GM18505 (cell line): ENCODE data around the gene GCSAM.

Experiments
- ATAC-seq: cut with Tn5 transposase; IDR thresholded peaks from one replicate; pipeline ENCODE4 v1.9.1; 2021; ENCODE audit not compliant: unreplicated experiment
- POLR2A ChIP-seq: IDR thresholded peaks from 4 replicates; pipeline ENCODE4 v1.6.1; 2011; ENCODE audit warnings: borderline replicate concordance; ENCODE audit not compliant: insufficient read depth, insufficient read length; ENCODE audit errors: extremely low read depth

The GCSAM gene

DNA sequence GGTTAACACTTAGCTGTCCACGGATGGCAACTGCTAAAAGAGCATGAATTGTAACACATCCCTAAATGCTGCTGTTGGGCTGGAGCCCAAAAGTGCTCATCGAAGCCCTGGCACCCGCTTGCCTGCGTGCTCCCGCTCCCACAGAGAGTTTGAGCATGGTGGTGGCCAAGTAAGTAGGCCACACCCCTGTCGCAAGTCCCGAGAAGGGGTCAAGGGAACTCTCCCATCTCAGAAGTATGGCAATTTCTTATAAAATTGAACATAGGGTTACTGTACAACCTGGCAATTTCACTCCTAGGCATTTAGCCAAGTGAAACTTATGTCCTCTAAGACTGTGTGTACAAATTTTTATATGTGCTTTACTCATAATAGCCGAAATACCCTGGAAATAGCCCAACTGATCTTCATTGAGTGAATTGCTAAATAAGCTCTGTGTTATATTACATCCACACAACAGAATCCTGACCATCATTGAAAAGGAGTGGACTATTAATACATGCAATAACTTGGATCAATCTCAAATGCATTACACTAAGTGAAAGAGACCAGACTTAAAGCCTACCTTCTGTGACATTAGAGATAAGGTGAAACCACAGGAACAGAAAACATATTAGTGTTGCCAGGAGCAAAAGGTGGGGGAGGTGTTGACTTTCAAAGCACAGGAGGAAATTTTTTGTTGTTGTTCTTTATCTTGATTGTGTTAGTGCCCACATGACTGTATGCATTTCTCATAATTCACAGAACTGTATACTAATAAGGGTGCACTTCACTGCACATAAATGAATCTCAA lies 1.5 kb upstream of the GCSAM start:
- TF ChIP-seq POLR2A: no peak
- ATAC-seq: no peak

DNA sequence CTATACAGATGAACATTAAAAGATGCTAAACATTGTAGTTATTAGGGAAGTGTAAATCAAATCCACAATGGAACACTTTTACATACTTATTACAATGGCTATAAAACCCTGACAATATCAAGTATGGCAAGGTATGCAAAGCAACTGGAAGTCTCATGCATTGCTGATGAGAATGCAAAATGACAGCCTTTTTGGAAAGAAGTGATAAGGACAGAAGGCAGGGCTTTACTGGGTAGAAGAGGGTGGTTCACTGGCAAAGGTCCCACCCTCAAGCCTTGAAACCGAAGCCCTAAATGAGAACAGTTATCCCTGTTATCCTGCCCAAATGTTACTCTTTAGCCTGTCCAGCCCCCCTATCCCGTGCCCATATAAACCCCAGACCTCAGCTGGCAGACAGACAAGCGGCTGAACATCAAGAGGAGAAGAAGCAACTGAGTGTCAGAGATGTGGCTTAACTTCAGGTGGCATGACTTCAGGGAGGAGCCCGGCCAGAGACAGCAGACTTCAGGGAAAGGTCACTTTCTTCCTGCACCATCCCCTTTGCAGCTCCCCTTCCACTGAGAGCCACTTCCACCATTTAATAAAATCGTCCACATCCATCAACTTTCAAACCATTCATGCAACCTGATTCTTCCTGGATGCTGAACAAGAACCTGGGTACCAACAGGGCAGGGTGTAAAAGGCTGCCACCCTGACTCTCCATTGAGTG lies 732 bp upstream of the GCSAM start:
- no peak for TF ChIP-seq POLR2A
- ATAC-seq: no peak

DNA sequence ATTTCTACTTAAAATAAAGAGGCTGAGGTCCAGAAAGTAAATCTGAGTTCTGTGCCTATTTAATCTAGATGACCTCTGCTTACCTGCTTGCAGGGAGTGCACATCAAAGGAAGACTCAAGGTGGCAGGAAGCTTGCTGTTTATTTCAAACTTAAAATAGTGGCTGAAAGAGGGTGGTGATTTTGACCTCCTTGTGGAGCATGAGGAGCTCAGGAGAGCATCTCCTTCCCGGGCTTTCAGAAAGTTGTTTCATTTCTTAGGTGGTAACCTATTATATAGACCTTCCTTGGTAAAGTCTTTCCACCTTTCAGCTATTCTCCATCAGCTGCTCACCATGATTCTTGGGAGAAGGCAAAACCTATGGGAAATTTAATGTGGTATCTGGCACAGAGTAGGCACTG lies 494 bp downstream of the GCSAM start:
- no peak for TF ChIP-seq POLR2A
- no peak for ATAC-seq

DNA sequence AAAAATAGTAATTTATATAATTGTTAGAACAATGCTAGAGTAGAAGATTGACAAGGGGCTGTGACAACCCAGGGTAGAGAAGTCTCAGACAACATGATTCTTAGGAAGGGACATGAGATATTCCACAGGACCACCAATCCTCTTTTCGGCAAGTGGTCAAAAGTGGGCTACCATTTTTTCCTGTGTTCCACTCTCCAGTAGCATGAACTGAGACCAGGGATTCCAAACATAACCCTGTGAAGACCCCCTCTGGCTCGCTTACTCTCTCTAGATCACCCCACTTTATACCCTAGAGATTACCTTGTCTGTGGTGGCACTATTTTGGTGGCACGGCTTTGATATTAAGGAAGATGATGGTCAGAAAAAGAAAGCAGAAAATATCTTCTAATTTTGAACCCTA lies 960 bp downstream of the GCSAM start:
- ATAC-seq: no peak
- TF ChIP-seq POLR2A: peak; percentile 31

DNA sequence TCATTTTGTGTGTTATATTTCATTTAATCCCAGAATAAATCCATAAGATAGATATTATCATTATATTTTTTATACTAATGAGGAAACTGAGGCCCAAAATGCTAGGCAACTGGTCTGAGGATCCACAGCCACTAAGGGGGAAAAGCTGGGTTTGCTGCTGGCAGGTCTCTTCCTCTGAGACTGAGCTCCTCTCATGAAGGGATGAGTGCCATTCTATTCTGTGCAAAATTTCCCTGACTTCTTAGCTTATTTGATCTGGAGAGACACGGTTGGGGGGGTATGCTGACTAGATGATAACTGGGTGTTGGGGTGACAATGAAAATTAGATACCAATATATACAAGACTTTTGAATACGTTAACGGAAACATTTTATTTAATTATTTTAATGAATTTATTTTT lies 1.9 kb downstream of the GCSAM start:
- ATAC-seq: no peak

DNA sequence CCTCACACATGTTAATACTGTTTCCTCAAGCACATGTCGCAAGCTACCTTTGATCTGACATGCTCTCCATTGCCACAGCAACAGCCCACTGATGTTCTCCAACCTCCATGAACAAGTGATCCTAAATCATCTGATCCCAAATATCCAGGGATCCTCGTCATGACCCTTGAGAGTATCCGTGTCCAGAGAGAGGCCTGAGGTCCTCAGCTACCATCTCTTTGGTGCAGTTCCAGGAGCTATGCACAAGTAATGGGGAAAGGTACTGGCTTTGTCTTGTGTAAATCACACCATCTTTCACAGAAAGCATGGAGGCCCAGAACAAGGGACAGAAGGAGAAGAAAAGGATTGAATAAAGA lies 2.4 kb downstream of the GCSAM start:
- peak; percentile 16 for TF ChIP-seq POLR2A
- no peak for ATAC-seq

More for the DNA sequence above, 1.9 kb downstream of the GCSAM start:
- peak; percentile 23 for TF ChIP-seq POLR2A

DNA sequence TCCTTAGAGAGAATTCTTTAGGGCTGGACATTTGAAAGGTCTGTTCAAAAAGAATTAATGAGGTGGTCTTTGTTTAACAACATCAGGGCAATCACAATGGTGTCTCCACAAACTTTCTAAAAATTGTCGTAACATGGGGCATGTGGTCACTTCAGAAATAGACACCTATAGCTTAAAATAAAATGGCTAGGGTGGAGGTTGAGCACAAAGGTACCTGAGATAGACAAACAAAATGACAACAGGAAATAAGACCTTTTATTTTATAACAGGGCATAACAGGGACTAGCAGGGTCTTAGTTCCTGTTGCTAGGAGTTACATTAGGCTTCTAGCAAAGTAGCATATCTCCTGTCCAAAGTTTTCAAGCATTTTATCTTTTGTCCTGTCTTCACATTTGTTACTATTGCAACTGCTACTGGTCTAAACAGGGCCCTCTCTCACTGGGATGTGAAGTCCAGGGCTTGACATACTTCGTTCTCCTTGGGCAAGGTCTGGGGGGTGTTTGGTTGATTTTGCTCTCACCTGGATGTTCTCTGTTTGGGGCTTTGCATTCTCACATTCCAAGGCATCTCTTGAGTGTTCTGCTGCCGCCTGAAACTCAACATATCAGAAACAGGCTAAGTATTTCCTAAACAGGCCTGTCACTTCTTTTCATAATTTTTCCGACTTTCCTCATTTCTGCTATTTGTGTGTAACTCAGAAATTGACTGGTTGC lies 3.0 kb downstream of the GCSAM start:
- no peak for ATAC-seq

DNA sequence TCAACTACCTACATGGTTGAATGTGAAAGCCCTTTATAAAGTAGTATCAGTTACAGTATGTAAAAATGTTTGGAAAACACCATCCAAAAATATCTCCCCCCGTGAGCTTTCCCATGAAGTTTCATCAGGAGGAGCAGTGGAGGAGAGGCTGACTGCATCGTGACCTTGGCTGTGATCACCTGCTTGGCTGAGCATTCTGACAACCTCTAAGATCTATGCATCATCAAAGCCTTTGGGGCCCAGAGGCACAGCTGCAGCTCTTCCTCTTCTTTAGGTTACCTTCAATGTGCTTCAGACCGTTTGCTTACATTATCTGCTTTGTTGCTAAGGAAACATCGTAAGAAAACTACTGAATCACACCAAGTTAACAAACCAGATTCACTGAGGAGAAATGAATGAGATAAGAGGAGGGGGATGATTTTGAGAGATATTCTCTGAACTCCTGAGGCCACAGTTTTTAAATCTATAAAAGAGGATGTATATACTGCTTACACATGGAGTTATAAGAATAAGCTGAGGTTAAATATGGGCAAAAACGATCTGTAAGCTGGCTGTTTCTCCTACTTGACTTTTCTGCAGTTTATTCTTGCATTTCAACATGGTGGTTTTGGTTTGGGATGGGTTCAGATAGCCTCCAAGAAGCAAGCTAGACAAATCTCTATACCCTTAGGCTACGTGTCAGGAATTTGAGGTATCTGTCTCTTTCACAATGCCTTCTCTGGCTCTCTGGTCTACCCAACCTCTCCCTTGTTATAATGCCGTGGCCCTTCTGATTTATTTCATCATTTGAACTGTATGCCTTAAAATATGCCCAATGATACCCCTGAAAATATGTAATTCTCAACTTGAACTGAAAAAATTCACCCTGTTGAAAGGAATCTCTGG lies 4.0 kb downstream of the GCSAM start:
- no peak for TF ChIP-seq POLR2A
- ATAC-seq: peak; percentile 55

More for the DNA sequence above, 3.0 kb downstream of the GCSAM start:
- no peak for TF ChIP-seq POLR2A

DNA sequence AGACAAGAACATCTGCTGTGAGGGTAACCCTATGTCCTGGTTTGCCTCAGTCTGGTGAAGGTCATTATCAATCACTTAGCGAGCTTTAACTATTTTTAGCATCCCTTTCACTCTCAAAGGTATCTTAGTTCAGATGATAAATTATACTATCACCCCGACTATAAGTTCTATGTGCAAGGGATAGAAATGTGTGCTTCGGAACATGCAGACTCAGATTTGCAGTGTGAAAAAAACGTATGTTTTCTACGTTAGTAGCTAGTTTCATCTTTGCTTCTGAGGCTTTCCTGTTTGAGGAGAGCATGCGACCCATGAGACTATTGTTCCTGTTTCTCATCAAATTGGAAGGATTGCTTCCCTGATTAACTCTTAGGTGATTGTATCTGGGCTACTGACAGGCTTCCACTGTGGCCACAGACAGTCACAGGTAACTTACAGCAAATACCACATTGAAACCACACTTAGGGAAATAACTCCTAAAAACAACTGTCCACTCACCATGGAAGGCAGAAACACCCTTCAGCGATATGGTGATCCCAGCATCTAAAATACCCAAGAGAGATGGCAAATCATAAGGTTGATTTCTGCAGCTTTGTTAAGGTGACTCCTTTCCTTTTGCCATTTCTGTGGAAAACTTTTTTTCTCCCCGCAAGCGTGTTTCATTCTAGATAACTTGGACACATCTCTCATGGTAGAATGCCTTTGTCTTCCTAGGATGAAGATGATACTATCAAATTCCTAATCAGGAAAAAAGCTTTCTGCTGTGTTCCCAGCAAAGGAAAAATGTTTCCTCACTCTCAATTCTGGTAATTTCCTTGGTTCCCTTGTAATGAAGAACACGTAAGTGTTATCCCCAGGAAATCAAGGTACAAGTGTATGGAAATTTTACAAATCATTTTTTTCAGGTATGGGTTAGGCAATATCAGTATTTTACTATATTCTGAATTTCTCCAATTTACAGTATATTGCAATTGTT lies 5.2 kb downstream of the GCSAM start:
- TF ChIP-seq POLR2A: no peak
- ATAC-seq: no peak

DNA sequence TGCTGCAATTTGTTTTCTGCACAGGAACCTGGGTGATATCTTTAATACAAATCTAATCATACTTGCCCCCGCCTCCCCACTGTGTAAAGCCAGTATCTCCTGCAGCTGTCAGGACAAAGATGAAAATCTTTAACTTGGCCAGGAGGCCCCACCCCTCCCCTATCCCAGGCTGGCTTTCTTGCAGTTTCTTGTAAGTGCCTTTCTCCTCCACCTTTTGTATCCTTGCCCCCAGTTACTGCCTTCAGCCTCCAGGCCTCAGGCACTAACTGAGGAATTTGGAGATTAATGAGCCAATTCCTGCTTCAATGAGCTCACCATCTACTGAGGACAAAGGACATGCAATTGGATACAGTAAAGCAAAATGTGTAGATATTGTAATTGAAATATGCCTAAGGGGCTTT lies 6.5 kb downstream of the GCSAM start:
- ATAC-seq: no peak
- no peak for TF ChIP-seq POLR2A

DNA sequence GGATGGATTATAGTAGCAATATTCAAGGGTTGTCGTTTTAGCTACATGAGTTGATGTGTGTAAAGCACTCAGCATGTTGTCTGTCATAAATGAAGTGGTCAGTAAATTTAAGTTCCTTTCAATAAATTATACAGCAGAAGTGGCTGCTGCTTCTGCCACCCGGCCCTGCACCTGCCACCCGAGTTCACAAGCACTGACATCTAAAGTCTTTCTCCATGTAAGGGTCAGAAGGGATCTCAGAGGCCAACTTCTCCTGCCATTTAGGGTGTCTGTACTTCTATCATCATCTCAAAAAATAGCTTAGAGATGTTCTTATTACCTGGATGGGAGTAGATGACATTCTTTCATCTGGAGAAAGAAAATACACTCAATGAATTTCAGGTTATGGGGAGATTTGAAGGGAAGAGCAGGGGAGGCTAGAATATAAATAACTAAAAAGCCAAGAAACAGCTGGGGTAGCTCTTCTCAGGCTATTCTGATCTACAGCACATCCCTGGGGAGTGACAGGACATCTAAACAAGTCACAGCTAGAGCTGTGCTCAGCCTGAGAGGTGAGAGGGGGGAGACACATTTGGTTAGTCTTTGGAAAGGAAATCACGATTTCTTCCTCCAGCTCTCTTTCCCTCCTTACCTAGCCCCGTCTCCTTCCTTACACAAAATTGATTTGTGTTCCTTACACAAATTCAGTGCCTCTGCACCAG lies 8.0 kb downstream of the GCSAM start:
- ATAC-seq: no peak
- no peak for TF ChIP-seq POLR2A

DNA sequence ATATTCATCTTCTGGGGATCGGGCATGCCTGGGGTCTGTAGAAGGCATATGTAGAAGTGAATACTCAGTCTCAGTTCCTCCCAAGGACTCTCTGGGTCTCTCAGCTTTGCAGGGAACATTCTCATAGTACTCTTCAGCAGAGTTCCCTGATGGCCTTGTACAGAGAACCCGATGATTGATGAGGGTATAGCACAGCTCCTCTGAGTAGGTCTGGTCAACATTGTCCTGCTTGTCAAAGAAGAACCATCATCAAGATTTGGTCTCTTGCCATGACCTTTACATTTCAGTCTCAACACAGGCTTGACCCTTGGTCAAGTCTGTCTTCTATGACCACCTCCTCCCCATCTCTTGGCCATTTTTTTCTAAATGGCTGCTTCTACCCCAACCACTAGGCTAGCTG lies 9.5 kb downstream of the GCSAM start:
- TF ChIP-seq POLR2A: no peak

DNA sequence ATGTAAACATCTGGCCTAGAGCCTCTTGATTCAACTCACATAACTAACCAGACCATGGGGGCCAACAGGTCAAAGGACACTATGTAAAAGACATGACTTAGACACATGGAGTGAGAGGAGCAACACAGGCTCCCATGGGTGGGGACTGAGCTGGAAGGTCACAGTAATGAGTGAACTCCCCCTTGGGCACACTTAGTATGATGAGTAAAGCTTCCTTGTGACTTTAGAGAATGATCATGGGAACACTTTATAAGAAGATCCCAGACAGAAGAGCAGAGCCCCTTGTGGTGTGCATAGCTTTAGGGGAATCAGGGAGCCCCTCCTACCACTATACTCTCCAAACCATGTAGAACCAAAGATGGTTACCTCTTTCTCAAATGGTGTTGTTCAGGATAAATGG lies 10.2 kb downstream of the GCSAM start:
- no peak for TF ChIP-seq POLR2A

More for the DNA sequence above, 9.5 kb downstream of the GCSAM start:
- ATAC-seq: no peak

More for the DNA sequence above, 10.2 kb downstream of the GCSAM start:
- no peak for ATAC-seq
